Mesenchymal stem cell (in vitro differentiated cells and primary cell): ENCODE results near the gene NDUFA13.
A peak's percentile ranks its signal among the peaks of the same experiment; 100 is the strongest.

Source experiments
- DNase-seq: peaks from one replicate; pipeline ENCODE4 v3.0.0-alpha.2; 2013
- H2AFZ ChIP-seq: one replicate; pipeline ENCODE4 v1.6.1; 2013; ENCODE audit warnings: low read depth, mild to moderate bottlenecking, control low read depth, inconsistent platforms, low read length, moderate library complexity
- H2AK5ac ChIP-seq: 2 replicates; pipeline ENCODE4 v1.6.1; 2013; ENCODE audit warnings: low read length, moderate library complexity, mild to moderate bottlenecking, inconsistent platforms; ENCODE audit not compliant: severe bottlenecking
- H2BK120ac ChIP-seq: one replicate; pipeline ENCODE4 v1.6.1; 2013; ENCODE audit warnings: low read depth, mild to moderate bottlenecking, inconsistent platforms, low read length, moderate library complexity
- H2BK12ac ChIP-seq, 2 experiments: one replicate each; pipeline ENCODE4 v1.6.1; 2013; ENCODE audit warnings: inconsistent platforms in 2 of 2, low read length in 2 of 2, mild to moderate bottlenecking in 2 of 2, moderate library complexity in 2 of 2, control low read depth in 1 of 2
- H2BK15ac ChIP-seq: one replicate; pipeline ENCODE4 v1.6.1; 2013; ENCODE audit warnings: mild to moderate bottlenecking, low read depth, inconsistent platforms; ENCODE audit not compliant: poor library complexity, severe bottlenecking
- H2BK5ac ChIP-seq: 2 replicates; pipeline ENCODE4 v1.6.1; 2013; ENCODE audit warnings: low read depth, mild to moderate bottlenecking, low read length, control low read depth, inconsistent platforms; ENCODE audit not compliant: poor library complexity, severe bottlenecking
- H3K14ac ChIP-seq, 2 experiments: one replicate each; pipeline ENCODE4 v1.6.1; 2013; ENCODE audit warnings: inconsistent platforms in 2 of 2, low read length in 2 of 2, control low read depth in 1 of 2, mild to moderate bottlenecking in 1 of 2, moderate library complexity in 1 of 2
- H3K18ac ChIP-seq, 2 experiments: one replicate each; pipeline ENCODE4 v1.6.1; 2013; ENCODE audit warnings: inconsistent platforms in 2 of 2, low read length in 2 of 2, control low read depth in 1 of 2, low read depth in 1 of 2, mild to moderate bottlenecking in 1 of 2
- H3K23ac ChIP-seq, 2 experiments: one replicate each; pipeline ENCODE4 v1.6.1; 2013; ENCODE audit warnings: inconsistent platforms in 2 of 2, low read length in 2 of 2, mild to moderate bottlenecking in 2 of 2, moderate library complexity in 2 of 2, control low read depth in 1 of 2
- H3K27ac ChIP-seq: 2 replicates; pipeline ENCODE4 v1.5.1; 2013; ENCODE audit warnings: mild to moderate bottlenecking, moderate library complexity, low read length, control low read depth, inconsistent platforms; ENCODE audit not compliant: poor library complexity, severe bottlenecking
- H3K27me3 ChIP-seq, 2 experiments: 2 replicates each; pipeline versions ENCODE4 v1.6.1 to v1.7.0; 2013; ENCODE audit warnings: low read length in 2 of 2, mild to moderate bottlenecking in 2 of 2, moderate library complexity in 2 of 2, control low read depth in 1 of 2, inconsistent platforms in 1 of 2; ENCODE audit not compliant: control insufficient read depth in 1 of 2, insufficient read depth in 1 of 2
- H3K36me3 ChIP-seq, 2 experiments: 2 replicates each; pipeline versions ENCODE4 v1.6.1 to v1.7.0; 2013; ENCODE audit warnings: low read length in 2 of 2, control low read depth in 1 of 2, inconsistent platforms in 1 of 2, low read depth in 1 of 2, mild to moderate bottlenecking in 1 of 2; ENCODE audit not compliant: insufficient read depth in 2 of 2, control insufficient read depth in 1 of 2
- H3K4ac ChIP-seq, 2 experiments: one replicate each; pipeline ENCODE4 v1.6.1; 2013; ENCODE audit warnings: inconsistent platforms in 2 of 2, low read length in 2 of 2, mild to moderate bottlenecking in 2 of 2, moderate library complexity in 2 of 2, control low read depth in 1 of 2, low read depth in 1 of 2
- H3K4me1 ChIP-seq: 2 replicates; pipeline ENCODE4 v1.6.1; 2013; ENCODE audit warnings: low read depth, low read length, control low read depth; ENCODE audit not compliant: control insufficient read depth, insufficient read depth
- H3K4me2 ChIP-seq: 2 replicates; pipeline ENCODE4 v1.6.1; 2013; ENCODE audit warnings: low read length, mild to moderate bottlenecking, inconsistent platforms; ENCODE audit not compliant: poor library complexity, severe bottlenecking
- H3K4me3 ChIP-seq, 2 experiments: 2 replicates each; pipeline versions ENCODE4 v1.5.1 to v1.7.0; 2013; ENCODE audit warnings: low read length in 2 of 2, mild to moderate bottlenecking in 2 of 2, control low read depth in 1 of 2, low read depth in 1 of 2; ENCODE audit not compliant: insufficient read depth in 1 of 2
- H3K79me1 ChIP-seq: replicated peaks from 2 replicates; pipeline ENCODE4 v1.6.1; 2013; ENCODE audit warnings: mild to moderate bottlenecking, control low read depth, low read length, inconsistent platforms; ENCODE audit not compliant: poor library complexity, severe bottlenecking
- H3K9ac ChIP-seq: 2 replicates; pipeline ENCODE4 v1.7.0; 2013; ENCODE audit warnings: mild to moderate bottlenecking, low read length, moderate library complexity
- H3K9me3 ChIP-seq: 2 replicates; pipeline ENCODE4 v1.7.0; 2013; ENCODE audit warnings: mild to moderate bottlenecking, low read length; ENCODE audit not compliant: control insufficient read depth
- H4K8ac ChIP-seq: one replicate; pipeline ENCODE4 v1.6.1; 2013; ENCODE audit warnings: inconsistent platforms, mild to moderate bottlenecking, low read length, moderate library complexity
- H4K91ac ChIP-seq: one replicate; pipeline ENCODE4 v1.6.1; 2013; ENCODE audit warnings: mild to moderate bottlenecking, low read length, inconsistent platforms
- WGBS: methylation state at CpG from one replicate; pipeline ENCODE4 v1.1.7; 2013; ENCODE audit warnings: mixed read lengths; 5-methylcytosine and 5-hydroxymethylcytosine counted together

NDUFA13 gene

DNA sequence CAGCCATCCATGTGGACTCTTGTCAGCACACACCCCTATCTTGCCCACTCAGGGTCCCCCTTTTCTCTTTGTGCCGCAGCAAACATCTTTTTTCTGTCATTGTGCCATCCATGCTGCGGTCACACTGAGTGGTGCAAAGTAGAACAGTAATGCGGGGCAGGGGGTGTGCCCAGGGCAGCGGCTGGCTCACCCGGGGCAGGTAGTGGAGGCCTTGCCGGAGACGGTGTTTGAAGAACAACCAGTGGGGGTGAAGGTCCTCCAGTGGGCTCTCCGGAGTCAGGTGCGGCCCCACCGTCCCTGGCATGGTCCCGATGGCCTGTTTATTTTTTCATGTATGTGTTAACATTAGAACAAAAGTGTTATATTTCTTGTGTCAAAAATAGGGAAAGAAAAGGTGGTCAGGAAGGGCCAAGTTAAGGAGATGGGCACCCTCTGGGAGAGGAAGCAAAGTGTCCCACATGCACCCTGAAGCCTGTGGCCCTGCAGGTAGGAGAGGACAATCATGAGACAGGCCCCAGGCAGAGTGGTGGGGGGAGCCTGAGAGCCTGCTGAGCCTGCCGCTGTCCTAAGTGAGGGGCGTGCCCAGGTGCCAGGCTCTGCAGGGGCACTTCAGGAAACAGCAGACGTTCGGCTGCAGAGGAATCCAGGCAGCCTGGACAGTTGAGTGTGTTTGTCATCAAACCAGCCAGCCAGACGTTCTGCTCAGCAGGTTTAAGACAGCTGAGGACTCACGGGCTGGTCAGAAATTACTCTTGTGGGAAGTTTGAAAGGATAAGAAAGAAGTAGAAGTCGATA lies 13.0 kb upstream of the NDUFA13 start:
- Histone ChIP-seq H2AFZ (no peak overlapping the region), H3K14ac (no peak overlapping the region), H3K4me3 (no peak overlapping the region), H3K18ac (no peak overlapping the region), H2BK12ac (no peak overlapping the region), H3K23ac (no peak overlapping the region), H2BK5ac (no peak overlapping the region), H3K79me1 (peaks cover 55% of the 10 kb centered on the region), H3K9ac (no peak overlapping the region), H3K4me1 (no peaks in the 10 kb centered on the region), H3K36me3 (peaks cover 92 to 100% of the 10 kb centered on the region in 2 experiments), H3K4ac (no peak overlapping the region), H3K27ac (no peak overlapping the region), H2AK5ac (no peak overlapping the region), H4K91ac (no peak overlapping the region), H3K27me3 (no peaks in the 10 kb centered on the region), H4K8ac (no peak overlapping the region), H2BK15ac (no peak overlapping the region), H3K4me2 (no peak overlapping the region), H2BK120ac (no peak overlapping the region), H3K9me3 (no peaks in the 10 kb centered on the region)
- 95% methylated on average over 18 of the region's 18 CpGs for WGBS
- no peak for DNase-seq

DNA sequence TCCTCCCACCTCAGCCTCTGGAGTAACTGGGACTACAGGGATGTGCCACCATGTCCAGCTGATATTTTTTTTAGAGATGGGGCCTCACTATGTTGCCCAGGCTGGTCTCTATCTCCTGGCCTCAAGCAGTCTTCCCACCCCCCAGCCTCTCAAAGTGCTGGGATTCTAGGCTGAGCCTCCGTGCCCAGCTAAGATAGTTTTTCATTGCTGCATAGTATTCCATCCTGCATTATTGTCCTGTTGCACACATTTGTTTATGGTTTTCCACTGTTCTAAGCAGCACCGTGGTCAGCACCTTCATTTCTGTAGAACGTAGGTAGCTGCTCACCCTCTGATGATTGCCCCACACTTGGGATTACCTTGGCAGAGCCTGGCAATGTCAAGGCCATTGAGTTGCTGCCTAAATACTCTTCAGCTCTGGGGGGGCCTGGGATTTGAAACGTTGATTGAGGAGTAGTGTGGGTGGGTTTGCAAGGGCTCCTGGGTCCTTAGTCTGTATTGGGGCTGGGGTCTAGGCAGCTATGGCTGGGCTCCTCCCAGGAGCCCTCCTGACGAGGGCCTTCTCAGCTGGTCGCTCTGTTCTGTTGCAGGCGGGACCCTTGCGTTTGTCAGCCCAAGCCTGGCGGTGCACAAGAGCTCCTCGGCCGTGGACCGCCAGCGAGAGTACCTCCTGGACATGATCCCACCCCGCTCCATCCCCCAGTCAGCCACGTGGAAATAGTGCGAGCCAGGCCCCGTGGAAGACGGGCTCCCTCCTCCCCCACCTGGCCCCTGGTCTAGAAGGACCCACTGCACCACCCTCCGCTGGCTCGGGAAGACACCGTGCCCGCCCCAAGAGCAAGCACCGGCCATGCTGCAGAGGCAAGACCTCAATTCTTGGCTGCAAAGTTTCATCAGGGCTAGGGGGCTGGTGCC lies 11.0 kb upstream of the NDUFA13 start:
- Histone ChIP-seq H4K8ac (no peak overlapping the region), H3K36me3 (peaks cover 82 to 88% of the 10 kb centered on the region in 2 experiments), H2BK120ac (no peak overlapping the region), H2AFZ (no peak overlapping the region), H2BK5ac (no peak overlapping the region), H2BK15ac (no peak overlapping the region), H3K79me1 (peaks cover 39% of the 10 kb centered on the region), H3K27me3 (no peaks in the 10 kb centered on the region), H3K23ac (no peak overlapping the region), H3K4me1 (no peaks in the 10 kb centered on the region), H3K9ac (no peak overlapping the region), H3K4ac (no peak overlapping the region), H3K9me3 (no peaks in the 10 kb centered on the region), H4K91ac (no peak overlapping the region), H2AK5ac (no peak overlapping the region), H3K4me3 (no peak overlapping the region), H3K4me2 (no peak overlapping the region), H2BK12ac (no peak overlapping the region), H3K14ac (no peak overlapping the region), H3K27ac (no peak overlapping the region), H3K18ac (no peak overlapping the region)
- WGBS: 96% methylated on average over 23 of the region's 23 CpGs
- no peak for DNase-seq

DNA sequence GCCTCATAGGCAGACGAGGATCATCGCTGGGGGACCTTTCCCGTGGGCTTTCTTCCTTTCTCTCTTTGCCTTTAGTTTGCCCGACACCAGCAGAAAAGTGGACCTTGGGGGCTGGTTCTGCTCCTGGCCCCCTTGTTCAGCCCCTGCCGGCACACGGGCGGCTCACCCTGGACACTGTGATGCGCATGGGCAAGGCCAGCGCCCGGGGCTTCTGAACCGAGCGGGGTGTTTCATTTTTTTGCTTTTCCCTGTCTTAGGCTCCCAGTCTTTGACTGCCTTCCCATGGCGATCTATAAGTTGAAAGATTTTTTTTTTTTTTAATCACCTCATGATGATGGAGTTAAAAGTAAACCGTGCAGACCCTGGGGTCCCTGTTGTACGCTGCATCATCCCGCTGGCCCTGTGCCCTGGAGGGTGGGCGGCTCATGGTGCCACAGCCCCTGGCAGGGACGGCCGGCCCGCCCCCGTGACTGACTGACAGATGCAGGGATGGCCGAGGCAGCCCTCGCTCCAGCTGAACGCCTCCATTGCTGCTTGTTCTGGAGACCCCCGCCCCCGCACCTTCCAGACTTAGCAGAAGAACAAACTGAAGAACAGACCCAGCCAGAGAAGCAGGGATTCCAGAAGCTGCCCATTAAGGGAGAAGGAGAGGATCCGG lies 10.2 kb upstream of the NDUFA13 start:
- no peak overlapping the region for H2BK12ac ChIP-seq
- WGBS: 99% methylated on average over 25 of the region's 27 CpGs
- H3K27ac ChIP-seq: no peak overlapping the region

DNA sequence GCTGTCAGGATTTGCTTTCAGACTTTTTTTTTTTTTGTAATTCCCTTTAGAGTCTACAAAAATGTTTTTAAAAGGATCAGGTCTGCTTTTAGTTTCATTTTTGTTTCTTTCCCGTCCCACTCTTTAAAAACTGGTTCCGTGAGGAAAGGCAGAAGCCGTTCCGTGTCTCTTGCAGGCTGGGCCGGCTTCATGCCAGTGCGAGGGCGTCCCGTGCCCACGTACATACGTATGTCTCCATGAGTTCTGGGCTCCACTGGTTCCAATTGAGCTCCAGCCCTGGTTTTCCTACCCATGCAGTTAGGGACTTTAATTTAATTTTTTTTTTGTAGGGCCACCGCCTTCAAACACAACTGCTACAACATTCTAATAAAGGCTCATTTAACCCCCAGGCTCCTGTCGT lies 9.4 kb upstream of the NDUFA13 start:
- H3K4ac ChIP-seq: no peak overlapping the region
- no peak overlapping the region for H4K8ac ChIP-seq
- DNase-seq: no peak
- no peaks in the 10 kb centered on the region for H3K4me1 ChIP-seq
- no peak overlapping the region for H2BK120ac ChIP-seq
- peaks cover 67 to 72% of the 10 kb centered on the region in 2 experiments for H3K36me3 ChIP-seq
- no peak overlapping the region for H2BK12ac ChIP-seq
- no peak overlapping the region for H2AK5ac ChIP-seq
- no peak overlapping the region for H3K18ac ChIP-seq
- no peaks in the 10 kb centered on the region for H3K9me3 ChIP-seq
- H3K79me1 ChIP-seq: peaks cover 31% of the 10 kb centered on the region
- no peaks in the 10 kb centered on the region for H3K27me3 ChIP-seq
- H3K9ac ChIP-seq: peak overlapping the region; percentile 22
- H4K91ac ChIP-seq: no peak overlapping the region
- H3K27ac ChIP-seq: no peak overlapping the region
- no peak overlapping the region for H3K4me2 ChIP-seq
- H3K4me3 ChIP-seq: no peak overlapping the region
- H3K14ac ChIP-seq: no peak overlapping the region
- H3K23ac ChIP-seq: no peak overlapping the region
- H2BK5ac ChIP-seq: no peak overlapping the region
- WGBS: 98% methylated on average over 11 of the region's 12 CpGs
- no peak overlapping the region for H2AFZ ChIP-seq
- H2BK15ac ChIP-seq: no peak overlapping the region

More for the DNA sequence above, 10.2 kb upstream of the NDUFA13 start:
- H3K4ac ChIP-seq: no peak overlapping the region
- H3K4me2 ChIP-seq: no peak overlapping the region
- no peak overlapping the region for H3K18ac ChIP-seq
- H3K9ac ChIP-seq: no peak overlapping the region
- DNase-seq: no peak
- no peak overlapping the region for H3K23ac ChIP-seq
- H3K4me1 ChIP-seq: no peaks in the 10 kb centered on the region
- no peak overlapping the region for H4K91ac ChIP-seq
- no peak overlapping the region for H4K8ac ChIP-seq
- no peak overlapping the region for H3K14ac ChIP-seq
- peaks cover 33% of the 10 kb centered on the region for H3K79me1 ChIP-seq
- no peak overlapping the region for H2BK5ac ChIP-seq
- no peak overlapping the region for H2AK5ac ChIP-seq
- no peak overlapping the region for H2BK120ac ChIP-seq
- no peak overlapping the region for H3K4me3 ChIP-seq
- no peaks in the 10 kb centered on the region for H3K9me3 ChIP-seq
- no peaks in the 10 kb centered on the region for H3K27me3 ChIP-seq
- H2BK15ac ChIP-seq: no peak overlapping the region
- H3K36me3 ChIP-seq: peaks cover 74 to 80% of the 10 kb centered on the region in 2 experiments
- H2AFZ ChIP-seq: no peak overlapping the region
